Testis (tissue), 3 donors: ENCODE measurements around the gene DLL3. TPM values are rescaled to one million over a fixed set of nuclear protein-coding genes. Genes with fewer than 3 reads are reported as not detected.

Experiments used
- DNase-seq: peaks from one replicate; pipeline ENCODE4 v3.0.0-alpha.2; 2019
- H3K27ac ChIP-seq, 2 donors: fragments of 200-600 bp; sonication (generic); one replicate each; pipeline ENCODE4 v1.5.1; 2019
- H3K27me3 ChIP-seq: fragments of 200-600 bp; sonication (generic); one replicate; pipeline ENCODE4 v1.5.1; 2019
- H3K36me3 ChIP-seq: fragments of 200-600 bp; sonication (generic); one replicate; pipeline ENCODE4 v1.5.1; 2017; ENCODE audit warnings: low read depth; ENCODE audit errors: missing control alignments
- H3K4me1 ChIP-seq: fragments of 200-600 bp; sonication (generic); one replicate; pipeline ENCODE4 v1.5.1; 2019
- H3K4me3 ChIP-seq, 2 donors: fragments of 200-600 bp; sonication (generic); one replicate each; pipeline ENCODE4 v1.5.1; 2017 to 2019
- H3K9me3 ChIP-seq: fragments of 200-600 bp; sonication (generic); one replicate; pipeline ENCODE4 v1.5.1; 2017
- CTCF ChIP-seq, 3 experiments: fragments of 450-650 bp in 2 of 3; fragments of 200-600 bp in 1 of 3; sonication (generic) in 1 of 3; IDR thresholded peaks; one replicate each; pipeline ENCODE4 v1.5.1; 2016 to 2019; ENCODE audit warnings: antibody characterized with exemption in 3 of 3, mild to moderate bottlenecking in 2 of 3, moderate library complexity in 1 of 3
- POLR2A ChIP-seq: fragments of 450-650 bp; IDR thresholded peaks from one replicate; pipeline ENCODE4 v1.6.1; 2017; ENCODE audit warnings: antibody characterized with exemption, mild to moderate bottlenecking, moderate library complexity
- WGBS, 2 donors: methylation state at CpG; one replicate each; pipeline ENCODE4 v1.1.5; 2018; 5-methylcytosine and 5-hydroxymethylcytosine counted together
- intact Hi-C: fragments of 100-400 bp; cut with DNase I; formaldehyde crosslinking; loops from one replicate; pipeline ENCODE4 v1.15.1; 2023; ENCODE audit warnings: low total_unique reads
- polyA plus RNA-seq: library from polyadenylated mRNA; stranded (reverse); fragments of 350-450 nt; fragmentation: Illumina TruSeq; extraction: RNeasy Lipid Tissue Mini Kit (QIAGEN cat#74804); gene quantifications from one replicate; pipeline ENCODE4 v1.2.3, GENCODE V29; 2014; ENCODE audit warnings: low read depth, low replicate concordance; ENCODE audit not compliant: insufficient read depth
- total RNA-seq, 2 donors: library from RNA; depleted of rRNA; stranded (reverse); fragments of >200 nt; gene quantifications; one replicate each; pipeline ENCODE4 v1.2.3, GENCODE V29; 2016

Gene DLL3
- total and polyA plus RNA-seq, 3 donors from 2014 or later: 1.6 to 6.5 (median 4.5) TPM

GRCh38 chr19:39540333-39540673, 41.6 kb downstream of the DLL3 start:
- no peak for DNase-seq
- intact Hi-C loops: no loop called here
- no peaks in the 10 kb centered on the region for H3K27me3 ChIP-seq
- H3K36me3 ChIP-seq: no peaks in the 10 kb centered on the region
- 1 to 3% methylated on average over 10 of the region's 10 CpGs for WGBS, 2 donors
- no peaks in the 10 kb centered on the region for H3K9me3 ChIP-seq
- no peak for TF ChIP-seq POLR2A
- TF ChIP-seq CTCF (IDR thresholded peaks at IDR 0.05): no peak
- peak overlapping the region; percentile 91 to 99 for H3K27ac ChIP-seq
- H3K4me1 ChIP-seq: peaks cover 16% of the 10 kb centered on the region
- peak overlapping the region; percentile 77 to 92 for H3K4me3 ChIP-seq

- DNase-seq: no peak
- H3K27ac ChIP-seq: no peak overlapping the region
- no peaks in the 10 kb centered on the region for H3K27me3 ChIP-seq
- no peaks in the 10 kb centered on the region for H3K9me3 ChIP-seq
- intact Hi-C loops: no loop called here
- peaks cover 16% of the 10 kb centered on the region for H3K4me1 ChIP-seq
- no peaks in the 10 kb centered on the region for H3K36me3 ChIP-seq
- no peak overlapping the region for H3K4me3 ChIP-seq
- 59 to 71% methylated on average over 2 of the region's 2 CpGs for WGBS, 2 donors
- TF ChIP-seq POLR2A (no peak), CTCF (IDR thresholded peaks at IDR 0.05) (no peak)
These were observed 43.5 kb downstream of the DLL3 start for GRCh38 chr19:39542206-39542605.

- no peak for TF ChIP-seq POLR2A
- no peak for TF ChIP-seq CTCF (IDR thresholded peaks at IDR 0.05)
- Histone ChIP-seq H3K4me1 (peaks cover 14% of the 10 kb centered on the region), H3K27ac (no peak overlapping the region), H3K36me3 (no peaks in the 10 kb centered on the region), H3K4me3 (no peak overlapping the region), H3K27me3 (no peaks in the 10 kb centered on the region), H3K9me3 (no peaks in the 10 kb centered on the region)
- intact Hi-C loops: no loop called here
- no peak for DNase-seq
- WGBS, 2 donors: 93 to 96% methylated on average over 3 of the region's 3 CpGs
These were observed 44.7 kb downstream of the DLL3 start for GRCh38 chr19:39543477-39543857.

GRCh38 chr19:39544226-39544903, 45.6 kb downstream of the DLL3 start:
- Histone ChIP-seq H3K36me3 (no peaks in the 10 kb centered on the region), H3K4me3 (no peak overlapping the region), H3K4me1 (peaks cover 5% of the 10 kb centered on the region), H3K9me3 (no peaks in the 10 kb centered on the region), H3K27ac (no peak overlapping the region), H3K27me3 (no peaks in the 10 kb centered on the region)
- 88 to 93% methylated on average over 7 of the region's 7 CpGs for WGBS, 2 donors
- intact Hi-C loops: no loop called here
- TF ChIP-seq CTCF (IDR thresholded peaks at IDR 0.05) (no peak), POLR2A (no peak)
- DNase-seq: no peak

- no peak for DNase-seq
- WGBS, 2 donors: 68 to 88% methylated on average over 1 of the region's 1 CpG
- intact Hi-C loops: no loop called here
- H3K27me3 ChIP-seq: no peaks in the 10 kb centered on the region
- no peaks in the 10 kb centered on the region for H3K9me3 ChIP-seq
- no peak overlapping the region for H3K27ac ChIP-seq
- H3K36me3 ChIP-seq: no peaks in the 10 kb centered on the region
- no peak overlapping the region for H3K4me3 ChIP-seq
- H3K4me1 ChIP-seq: peaks cover 5% of the 10 kb centered on the region
- TF ChIP-seq POLR2A: no peak
- no peak for TF ChIP-seq CTCF (IDR thresholded peaks at IDR 0.05)
These were observed 46.2 kb downstream of the DLL3 start for GRCh38 chr19:39544911-39545310.
